Endothelial cell of umbilical vein (primary cell): ENCODE data around the gene IDI1. TPM values are rescaled to one million over a fixed set of nuclear protein-coding genes. Genes with fewer than 3 reads are reported as not detected.

Experiments used
- BruUV-seq: library from RNA; stranded (reverse); fragments of 400-500 nt; replicated peaks from 2 replicates; lab custom pipeline; 2021; lab: Mats Ljungman, UMichigan
- CTCF ChIA-PET: fragments of 300-600, 350-600 bp; sonication (Branson Sonifier 250); formaldehyde crosslinking; loops from one replicate; lab custom pipeline; 2021; ENCODE audit warnings: antibody characterized with exemption, inconsistent platforms; lab: Charles Lee
- POLR2A ChIA-PET: fragments of 300-600, 350-600 bp; sonication (Branson Sonifier 250); formaldehyde crosslinking; loops from one replicate; lab custom pipeline; 2021; ENCODE audit warnings: antibody characterized with exemption, inconsistent platforms; lab: Charles Lee
- DNase-seq: peaks from one replicate; pipeline ENCODE4 v3.0.0-alpha.2; 2011; ENCODE audit warnings: low read depth, low spot score
- FAIRE-seq: peaks from 2 replicates; lab custom pipeline; 2011; peaks lifted over from hg19 to GRCh38; lab: Jason Lieb, UNC
- H2AFZ ChIP-seq: 2 replicates; pipeline ENCODE4 v1.6.0; 2012; ENCODE audit warnings: low read depth, low read length, control low read depth, inconsistent platforms
- H3K27ac ChIP-seq: 2 replicates; pipeline ENCODE4 v1.5.1; 2011; ENCODE audit warnings: low read depth, mild to moderate bottlenecking, control low read depth, low read length, moderate library complexity; ENCODE audit not compliant: insufficient read depth
- H3K27me3 ChIP-seq, 2 experiments: 2 replicates each; pipeline versions ENCODE4 v1.6.0 to v1.6.1; 2011; ENCODE audit warnings: low read length in 2 of 2, mixed read lengths in 1 of 2; ENCODE audit not compliant: control insufficient read depth in 2 of 2, insufficient read depth in 2 of 2
- H3K36me3 ChIP-seq, 2 experiments: 2 replicates in 1 of 2; 3 replicates in 1 of 2; pipeline ENCODE4 v1.5.1; 2011; ENCODE audit warnings: low read length in 2 of 2, mild to moderate bottlenecking in 1 of 2, moderate library complexity in 1 of 2; ENCODE audit not compliant: control insufficient read depth in 2 of 2, insufficient read depth in 2 of 2; ENCODE audit errors: extremely low read depth in 1 of 2
- H3K4me1 ChIP-seq: 3 replicates; pipeline ENCODE4 v1.5.1; 2011; ENCODE audit warnings: mild to moderate bottlenecking, low read length; ENCODE audit not compliant: control insufficient read depth, insufficient read depth; ENCODE audit errors: extremely low read depth
- H3K4me2 ChIP-seq: 2 replicates; pipeline ENCODE4 v1.6.1; 2011; ENCODE audit warnings: low read length, control low read depth, mixed read lengths; ENCODE audit not compliant: insufficient read depth
- H3K4me3 ChIP-seq, 3 experiments: fragments of 200-600 bp in 1 of 3; sonication (generic), shearing (Covaris generic) in 1 of 3; replicated peaks in 1 of 3; 2 replicates each; pipeline ENCODE4 v1.5.1; 2011 to 2016; ENCODE audit warnings: control low read depth in 3 of 3, low read length in 3 of 3, mild to moderate bottlenecking in 2 of 3, inconsistent platforms in 1 of 3, low read depth in 1 of 3, moderate library complexity in 1 of 3; ENCODE audit not compliant: insufficient read depth in 1 of 3
- H3K79me2 ChIP-seq: 2 replicates; pipeline ENCODE4 v1.6.0; 2012; ENCODE audit warnings: low read length, inconsistent platforms; ENCODE audit not compliant: control insufficient read depth, insufficient read depth
- H3K9ac ChIP-seq: replicated peaks from 2 replicates; pipeline ENCODE3; 2011; ENCODE audit warnings: low read length, control low read depth; ENCODE audit not compliant: insufficient read depth; ENCODE audit errors: extremely low read depth
- H3K9me1 ChIP-seq: replicated peaks from 3 replicates; pipeline ENCODE4 v1.6.0; 2011; ENCODE audit warnings: mild to moderate bottlenecking, low read length; ENCODE audit not compliant: control insufficient read depth, insufficient read depth; ENCODE audit errors: extremely low read depth
- H3K9me3 ChIP-seq: replicated peaks from 2 replicates; pipeline ENCODE4 v1.5.1; 2012; ENCODE audit warnings: low read length, inconsistent platforms; ENCODE audit not compliant: control insufficient read depth, insufficient read depth
- H4K20me1 ChIP-seq: replicated peaks from 2 replicates; pipeline ENCODE3; 2011; ENCODE audit warnings: mild to moderate bottlenecking, low read length; ENCODE audit not compliant: control insufficient read depth, insufficient read depth; ENCODE audit errors: extremely low read depth
- CTCF ChIP-seq, 2 donors: IDR thresholded peaks; 1 replicate in 1 of 2; 2 replicates in 1 of 2; pipeline ENCODE4 v1.5.1; 2011; ENCODE audit warnings: low read length in 2 of 2, mild to moderate bottlenecking in 2 of 2, moderate library complexity in 2 of 2, control low read depth in 1 of 2, inconsistent platforms in 1 of 2, low read depth in 1 of 2; ENCODE audit not compliant: insufficient read depth in 1 of 2; ENCODE audit errors: extremely low read depth in 1 of 2
- EZH2 ChIP-seq: IDR thresholded peaks from 2 replicates; pipeline ENCODE4 v1.6.1; 2012; ENCODE audit warnings: borderline replicate concordance, low read depth, mild to moderate bottlenecking, moderate library complexity, low read length, inconsistent platforms; ENCODE audit not compliant: severe bottlenecking
- FOS ChIP-seq: IDR thresholded peaks from 2 replicates; pipeline ENCODE4 v1.6.1; 2011; ENCODE audit warnings: mild to moderate bottlenecking, low read length, moderate library complexity, borderline replicate concordance; ENCODE audit not compliant: insufficient read depth
- GATA2 ChIP-seq: IDR thresholded peaks from 2 replicates; pipeline ENCODE4 v1.7.0; 2011; ENCODE audit warnings: low read depth, mild to moderate bottlenecking, moderate library complexity, mixed read lengths, low read length; ENCODE audit not compliant: insufficient read length, insufficient read depth
- JUN ChIP-seq: IDR thresholded peaks from 2 replicates; pipeline ENCODE4 v1.6.1; 2011; ENCODE audit warnings: borderline replicate concordance, low read depth; ENCODE audit not compliant: insufficient read length, insufficient read depth
- MYC ChIP-seq: IDR thresholded peaks from one replicate; pipeline ENCODE4 v1.6.1; 2011; ENCODE audit warnings: mild to moderate bottlenecking, low read depth, low read length
- POLR2A ChIP-seq: IDR thresholded peaks from 2 replicates; pipeline ENCODE4 v1.6.1; 2012; ENCODE audit warnings: low read depth, mild to moderate bottlenecking, control low read depth, low read length
- POLR2AphosphoS5 ChIP-seq: IDR thresholded peaks from 2 replicates; pipeline ENCODE4 v1.6.1; 2012; ENCODE audit warnings: low read depth, mild to moderate bottlenecking, control low read depth, low read length, moderate library complexity; ENCODE audit not compliant: insufficient read depth
- dilution Hi-C: fragments of 300-500 bp; cut with MboI; formaldehyde crosslinking; loops from one replicate; pipeline ENCODE4 v1.15.0; 2019; ENCODE audit warnings: low sequenced_read_pairs; ENCODE audit not compliant: extremely low pct_ligation_motif_present
- intact Hi-C: fragments of 100-400 bp; cut with micrococcal nuclease; formaldehyde crosslinking; loops from one replicate; pipeline ENCODE4 v1.10.0; 2022
- polyA plus RNA-seq, 4 experiments: library from polyadenylated mRNA; depleted of rRNA in 3 of 4; stranded (reverse) in 3 of 4; unstranded in 1 of 4; fragments of >200 nt; gene quantifications; 2 replicates each; pipeline versions ENCODE4 v1.2.1 to v1.2.3, GENCODE V29; 2011 to 2012; ENCODE audit warnings: missing spikeins in 1 of 4
- total RNA-seq: library from RNA; stranded (reverse); gene quantifications from 2 replicates; pipeline ENCODE4 v1.2.3, GENCODE V29; 2021
- TF ChIP-seq, protein P1 (sequence below): IDR thresholded peaks from 2 replicates; pipeline ENCODE4 v1.6.1; 2011; ENCODE audit not compliant: insufficient read depth, insufficient read length

IDI1 gene
- total and polyA plus RNA-seq, 2 donors (not counting 3 experiments of a cell fraction or from before 2014, with no cell fraction given) = 42.2 to 63.0 TPM

- FAIRE-seq = no peak
- Histone ChIP-seq H3K4me3 (no peak overlapping the region), H3K9ac (no peak overlapping the region), H3K79me2 (no peaks in the 10 kb centered on the region), H3K9me1 (no peaks in the 10 kb centered on the region), H3K4me2 (no peak overlapping the region), H3K9me3 (no peaks in the 10 kb centered on the region), H3K27ac (no peak overlapping the region), H2AFZ (no peak overlapping the region), H3K36me3 (peaks cover 9 to 41% of the 10 kb centered on the region in 2 experiments), H3K27me3 (no peaks in the 10 kb centered on the region), H3K4me1 (no peaks in the 10 kb centered on the region), H4K20me1 (no peaks in the 10 kb centered on the region)
- TF ChIP-seq CTCF (IDR thresholded peaks at IDR 0.05; ENCODE audit: extremely low read depth in 1 of 2, insufficient read depth in 1 of 2, low read depth in 1 of 2, low read length in 2 of 2) (no peak), EZH2 (no peak), MYC (no peak), GATA2 (no peak), POLR2A (no peak), JUN (no peak), FOS (no peak), POLR2AphosphoS5 (no peak)
- TF ChIP-seq, protein P1, sequence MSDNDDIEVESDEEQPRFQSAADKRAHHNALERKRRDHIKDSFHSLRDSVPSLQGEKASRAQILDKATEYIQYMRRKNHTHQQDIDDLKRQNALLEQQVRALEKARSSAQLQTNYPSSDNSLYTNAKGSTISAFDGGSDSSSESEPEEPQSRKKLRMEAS = no peak
- no TSS peak for BruUV-seq
- POLR2A ChIA-PET = no interaction called here
- intact Hi-C loops (no loop called here), dilution Hi-C loops (no loop called here)
- CTCF ChIA-PET = no interaction called here
- no peak for DNase-seq
Observed at GRCh38 chr10:1089017-1089689, 40.2 kb upstream of the IDI1 start.
